ENCODE results near the gene TIGD2. TPM values are rescaled to one million over a fixed set of nuclear protein-coding genes. Genes with fewer than 3 reads are reported as not detected.

The TIGD2 gene
- total and polyA plus RNA-seq, 2 donors (not counting 3 experiments of a cell fraction or from before 2014, with no cell fraction given), result 1.1 to 5.0 TPM

DNA sequence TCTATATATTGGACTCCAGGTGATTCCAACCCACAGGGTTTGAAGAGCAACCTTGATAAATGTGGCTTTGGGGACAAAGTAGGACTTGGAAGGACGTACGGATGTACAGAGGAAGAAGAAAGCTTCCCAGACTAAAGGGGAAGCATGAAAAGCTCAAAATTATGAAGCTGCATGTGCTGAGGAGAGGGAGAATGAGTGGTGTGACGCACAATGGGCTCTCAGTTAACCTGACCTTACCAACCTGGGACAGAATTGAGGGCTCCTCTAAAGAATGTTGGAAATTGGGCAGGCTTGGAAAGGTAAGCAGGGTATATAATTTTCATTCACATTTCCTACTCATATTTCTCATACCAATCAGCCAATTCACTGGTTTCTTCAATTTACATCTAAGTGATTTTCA, 10.5 kb upstream of the TIGD2 start:
- Histone ChIP-seq H3K4me1 (ENCODE audit: control insufficient read depth, extremely low read depth, insufficient read depth, low read length) (no peaks in the 10 kb centered on the region), H3K27me3 (ENCODE audit: control insufficient read depth in 2 of 2, insufficient read depth in 2 of 2, low read length in 2 of 2) (peaks cover 9 to 14% of the 10 kb centered on the region in 2 experiments), H4K20me1 (replicated peaks; ENCODE audit: control insufficient read depth, extremely low read depth, insufficient read depth, low read length) (no peaks in the 10 kb centered on the region), H3K9me3 (replicated peaks; ENCODE audit: control insufficient read depth, insufficient read depth, low read length) (no peaks in the 10 kb centered on the region), H3K9ac (replicated peaks; ENCODE audit: extremely low read depth, insufficient read depth, low read length) (no peak overlapping the region), H3K4me3 (replicated peaks in 1 of 3; ENCODE audit: insufficient read depth in 1 of 3, low read depth in 1 of 3, low read length in 3 of 3) (no peak overlapping the region), H3K4me2 (ENCODE audit: insufficient read depth, low read length) (no peak overlapping the region), H3K79me2 (ENCODE audit: control insufficient read depth, insufficient read depth, low read length) (no peaks in the 10 kb centered on the region), H3K27ac (ENCODE audit: insufficient read depth, low read depth, low read length) (no peak overlapping the region), H3K36me3 (ENCODE audit: control insufficient read depth in 2 of 2, extremely low read depth in 1 of 2, insufficient read depth in 2 of 2, low read length in 2 of 2) (no peaks in the 10 kb centered on the region), H3K9me1 (replicated peaks; ENCODE audit: control insufficient read depth, extremely low read depth, insufficient read depth, low read length) (no peaks in the 10 kb centered on the region), H2AFZ (ENCODE audit: low read depth, low read length) (no peak overlapping the region)
- TF ChIP-seq, protein P1, sequence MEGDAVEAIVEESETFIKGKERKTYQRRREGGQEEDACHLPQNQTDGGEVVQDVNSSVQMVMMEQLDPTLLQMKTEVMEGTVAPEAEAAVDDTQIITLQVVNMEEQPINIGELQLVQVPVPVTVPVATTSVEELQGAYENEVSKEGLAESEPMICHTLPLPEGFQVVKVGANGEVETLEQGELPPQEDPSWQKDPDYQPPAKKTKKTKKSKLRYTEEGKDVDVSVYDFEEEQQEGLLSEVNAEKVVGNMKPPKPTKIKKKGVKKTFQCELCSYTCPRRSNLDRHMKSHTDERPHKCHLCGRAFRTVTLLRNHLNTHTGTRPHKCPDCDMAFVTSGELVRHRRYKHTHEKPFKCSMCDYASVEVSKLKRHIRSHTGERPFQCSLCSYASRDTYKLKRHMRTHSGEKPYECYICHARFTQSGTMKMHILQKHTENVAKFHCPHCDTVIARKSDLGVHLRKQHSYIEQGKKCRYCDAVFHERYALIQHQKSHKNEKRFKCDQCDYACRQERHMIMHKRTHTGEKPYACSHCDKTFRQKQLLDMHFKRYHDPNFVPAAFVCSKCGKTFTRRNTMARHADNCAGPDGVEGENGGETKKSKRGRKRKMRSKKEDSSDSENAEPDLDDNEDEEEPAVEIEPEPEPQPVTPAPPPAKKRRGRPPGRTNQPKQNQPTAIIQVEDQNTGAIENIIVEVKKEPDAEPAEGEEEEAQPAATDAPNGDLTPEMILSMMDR (IDR thresholded peaks at IDR 0.05; ENCODE audit: extremely low read depth in 1 of 2, insufficient read depth in 1 of 2, low read depth in 1 of 2, low read length in 2 of 2), result no peak
- TF ChIP-seq POLR2A (IDR thresholded peaks at IDR 0.05; ENCODE audit: low read depth, low read length), result no peak
- ChIA-PET CTCF (no interaction called here), POLR2A (no interaction called here)
- no peak for FAIRE-seq
- intact Hi-C loops (cut with micrococcal nuclease) (no loop called here), dilution Hi-C loops (cut with MboI; ENCODE audit: extremely low pct_ligation_motif_present, low sequenced_read_pairs) (no loop called here)
- no peak for DNase-seq (ENCODE audit: low read depth, low spot score)
- no TSS peak for BruUV-seq (replicated peaks)

DNA sequence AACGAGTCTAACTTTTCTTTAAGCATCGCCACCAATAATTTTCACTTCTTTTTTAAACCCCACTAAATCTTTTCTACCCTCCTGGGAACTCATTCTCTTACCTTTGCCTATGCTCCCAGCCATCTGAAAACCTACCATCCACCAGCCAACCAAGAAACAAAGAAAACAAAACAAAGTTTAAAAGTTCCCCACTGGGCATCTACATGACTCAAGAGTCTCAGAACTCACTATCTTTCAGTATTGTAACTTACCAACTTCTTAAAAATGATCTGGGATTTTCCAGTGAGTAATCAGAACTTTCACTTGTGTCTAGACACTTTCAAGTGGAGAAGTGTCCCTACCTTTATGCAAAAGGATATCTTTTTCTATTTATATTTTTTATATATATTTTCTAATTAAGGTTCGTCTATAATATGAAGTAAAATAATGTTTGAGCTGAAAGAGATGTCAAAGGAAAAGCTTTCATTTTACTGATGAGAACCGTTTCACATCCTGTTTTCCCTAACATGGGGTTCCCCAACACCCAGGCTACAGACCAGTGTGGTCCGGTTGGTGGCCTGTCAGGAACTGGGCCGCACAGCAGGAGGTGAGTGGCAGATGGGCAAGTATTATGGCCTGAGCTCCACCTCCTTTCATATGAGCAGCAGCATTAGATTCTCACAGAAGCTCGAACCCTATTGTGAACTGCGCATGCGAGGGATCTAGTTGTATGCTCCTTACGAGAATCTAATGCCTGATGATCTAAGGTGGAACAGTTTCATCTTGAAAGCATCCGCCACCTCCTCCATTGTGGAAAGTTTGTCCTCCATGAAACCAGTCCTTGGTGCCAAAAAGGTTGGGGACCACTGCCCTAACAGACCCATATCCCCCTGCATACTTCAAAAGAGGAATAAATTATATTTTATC, 9.8 kb upstream of the TIGD2 start:
- Histone ChIP-seq H3K4me1 (ENCODE audit: control insufficient read depth, extremely low read depth, insufficient read depth, low read length) (no peaks in the 10 kb centered on the region), H3K4me3 (replicated peaks in 1 of 3; ENCODE audit: insufficient read depth in 1 of 3, low read depth in 1 of 3, low read length in 3 of 3) (no peak overlapping the region), H3K9me3 (replicated peaks; ENCODE audit: control insufficient read depth, insufficient read depth, low read length) (no peaks in the 10 kb centered on the region), H3K9ac (replicated peaks; ENCODE audit: extremely low read depth, insufficient read depth, low read length) (no peak overlapping the region), H3K79me2 (ENCODE audit: control insufficient read depth, insufficient read depth, low read length) (no peaks in the 10 kb centered on the region), H3K4me2 (ENCODE audit: insufficient read depth, low read length) (no peak overlapping the region), H4K20me1 (replicated peaks; ENCODE audit: control insufficient read depth, extremely low read depth, insufficient read depth, low read length) (no peaks in the 10 kb centered on the region), H3K27me3 (ENCODE audit: control insufficient read depth in 2 of 2, insufficient read depth in 2 of 2, low read length in 2 of 2) (peaks cover 9 to 14% of the 10 kb centered on the region in 2 experiments), H3K27ac (ENCODE audit: insufficient read depth, low read depth, low read length) (no peak overlapping the region), H3K9me1 (replicated peaks; ENCODE audit: control insufficient read depth, extremely low read depth, insufficient read depth, low read length) (no peaks in the 10 kb centered on the region), H3K36me3 (ENCODE audit: control insufficient read depth in 2 of 2, extremely low read depth in 1 of 2, insufficient read depth in 2 of 2, low read length in 2 of 2) (no peaks in the 10 kb centered on the region), H2AFZ (ENCODE audit: low read depth, low read length) (no peak overlapping the region)
- POLR2A ChIA-PET, result no interaction called here
- no peak for FAIRE-seq
- no peak for DNase-seq (ENCODE audit: low read depth, low spot score)
- intact Hi-C loops (cut with micrococcal nuclease) (no loop called here), dilution Hi-C loops (cut with MboI; ENCODE audit: extremely low pct_ligation_motif_present, low sequenced_read_pairs) (no loop called here)
- BruUV-seq (replicated peaks), result no TSS peak
- CTCF ChIA-PET, result no interaction called here
- TF ChIP-seq POLR2AphosphoS5 (IDR thresholded peaks at IDR 0.05; ENCODE audit: insufficient read depth, low read depth, low read length) (no peak), JUN (IDR thresholded peaks at IDR 0.05; ENCODE audit: borderline replicate concordance, insufficient read depth, insufficient read length, low read depth) (no peak), FOS (IDR thresholded peaks at IDR 0.05; ENCODE audit: borderline replicate concordance, insufficient read depth, low read length) (no peak), POLR2A (IDR thresholded peaks at IDR 0.05; ENCODE audit: low read depth, low read length) (no peak)
- TF ChIP-seq, protein P1 (IDR thresholded peaks at IDR 0.05; ENCODE audit: extremely low read depth in 1 of 2, insufficient read depth in 1 of 2, low read depth in 1 of 2, low read length in 2 of 2), result no peak
- TF ChIP-seq, protein P2, sequence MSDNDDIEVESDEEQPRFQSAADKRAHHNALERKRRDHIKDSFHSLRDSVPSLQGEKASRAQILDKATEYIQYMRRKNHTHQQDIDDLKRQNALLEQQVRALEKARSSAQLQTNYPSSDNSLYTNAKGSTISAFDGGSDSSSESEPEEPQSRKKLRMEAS (IDR thresholded peaks at IDR 0.05; ENCODE audit: insufficient read depth, insufficient read length), result no peak
